CD4-positive, alpha-beta T cell treated with Interleukin-6 for 4 hours (primary cell): Measurements from ENCODE around the gene KCNK10.

ENCODE experiments used
- DNase-seq: peaks from one replicate; pipeline ENCODE4 v3.0.0-alpha.2; 2020; ENCODE audit warnings: mixed read lengths

KCNK10 gene

GRCh38 chr14:88225721-88226120, 97.3 kb downstream of the KCNK10 start:
- no peak for DNase-seq

GRCh38 chr14:88218119-88218915, 104.8 kb downstream of the KCNK10 start:
- DNase-seq = no peak

DNA sequence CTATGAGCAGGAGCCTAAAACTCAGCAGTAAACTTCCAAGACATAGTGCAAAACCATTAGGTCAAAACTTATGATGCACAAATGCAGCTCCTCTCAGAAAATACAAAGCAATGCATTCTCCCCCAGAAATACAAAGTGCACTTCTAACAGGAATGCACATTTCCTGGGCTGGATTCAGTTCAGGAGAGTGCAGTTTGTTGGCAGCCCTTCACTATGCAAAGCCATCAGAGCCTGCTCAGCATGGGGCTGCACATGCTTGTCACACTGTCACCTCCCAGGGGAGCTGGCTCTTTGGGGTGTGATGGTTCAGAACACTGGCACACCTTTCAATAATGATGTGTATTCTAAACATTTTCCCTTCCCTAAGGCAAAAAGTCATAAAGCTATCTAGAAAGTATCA, 110.4 kb downstream of the KCNK10 start:
- no peak for DNase-seq

DNA sequence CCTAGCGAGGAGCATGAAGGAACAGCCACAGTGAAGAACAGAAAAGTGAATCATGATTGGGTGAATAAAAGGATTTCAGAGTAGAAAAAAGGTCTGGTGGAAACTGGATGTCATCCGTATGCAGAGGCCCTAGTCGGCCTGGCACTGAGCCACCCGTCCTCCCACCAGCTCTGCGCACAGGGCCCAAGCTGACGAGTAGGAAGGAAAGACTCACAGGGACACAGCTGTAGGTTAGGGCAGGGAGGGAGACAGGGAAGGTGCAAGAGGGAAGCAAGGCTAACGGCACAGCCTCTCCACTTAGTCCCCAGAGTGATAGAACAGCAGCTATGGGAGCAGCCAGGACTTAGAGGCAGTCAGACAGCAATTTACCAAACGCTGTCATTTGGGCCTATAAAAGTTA, 112.6 kb downstream of the KCNK10 start:
- DNase-seq = no peak

- DNase-seq = no peak
Measured at GRCh38 chr14:88209273-88209672, 113.8 kb downstream of the KCNK10 start.

- no peak for DNase-seq
Measured at GRCh38 chr14:88208858-88209257, 114.2 kb downstream of the KCNK10 start.

DNA sequence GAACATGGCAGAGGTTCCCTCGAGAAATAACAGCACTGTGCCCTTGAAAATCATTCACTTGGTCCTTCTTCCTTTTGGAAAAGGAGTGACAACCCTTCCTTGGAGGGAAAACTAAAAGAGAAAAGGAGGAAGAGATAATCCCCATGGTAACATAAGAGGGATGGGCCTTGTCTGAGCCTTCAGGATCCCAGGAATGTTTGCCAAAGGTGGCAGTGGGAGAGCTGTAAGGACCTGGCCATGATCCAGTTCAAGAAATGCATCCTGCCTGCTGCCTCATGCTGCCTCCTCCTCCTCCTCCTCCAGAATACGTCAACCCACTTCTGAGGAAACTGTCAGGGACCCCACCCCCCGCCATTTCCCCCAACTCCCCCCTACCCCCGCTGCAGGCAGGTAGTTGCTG, 118.8 kb downstream of the KCNK10 start:
- DNase-seq = no peak

- no peak for DNase-seq
Measured at GRCh38 chr14:88203291-88203690, 119.8 kb downstream of the KCNK10 start.

DNA sequence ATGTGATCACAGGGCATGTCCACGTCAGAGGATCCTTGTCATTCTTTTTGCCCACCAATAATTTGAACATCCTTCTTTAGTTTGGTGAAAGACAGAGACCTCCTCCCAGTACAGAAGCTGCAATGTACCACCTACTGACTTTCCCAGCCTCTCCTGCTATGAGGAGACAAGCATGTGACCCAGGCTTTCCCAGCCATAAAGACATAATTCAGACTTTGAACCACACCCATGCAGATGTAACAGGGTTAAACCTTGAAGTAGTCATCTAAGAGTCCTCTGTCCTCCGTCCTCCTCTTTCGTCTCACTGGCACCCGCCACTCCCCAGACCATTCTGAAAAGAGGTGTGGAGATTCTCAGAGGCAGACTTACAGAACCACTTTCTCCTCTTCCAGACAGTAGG, 120.8 kb downstream of the KCNK10 start:
- DNase-seq = no peak

DNA sequence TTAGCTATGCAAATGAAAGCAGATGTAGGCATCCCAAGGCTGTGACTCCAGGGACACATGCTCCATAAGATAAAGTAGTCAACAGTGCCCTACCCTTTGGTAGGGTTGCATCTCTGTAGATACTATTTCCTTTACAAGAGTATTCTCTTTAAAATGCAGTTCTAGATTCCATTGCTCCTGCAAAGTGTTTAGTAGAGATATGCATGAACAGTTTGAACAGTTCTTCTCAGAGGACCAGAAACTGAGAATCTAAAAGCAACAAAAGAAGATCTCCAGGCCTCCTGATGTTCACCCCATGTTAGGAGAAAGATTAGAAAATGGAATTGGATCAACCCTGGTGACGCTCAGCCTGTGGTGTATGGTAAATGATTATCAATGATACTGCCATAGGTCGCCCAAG, 121.2 kb downstream of the KCNK10 start:
- no peak for DNase-seq

DNA sequence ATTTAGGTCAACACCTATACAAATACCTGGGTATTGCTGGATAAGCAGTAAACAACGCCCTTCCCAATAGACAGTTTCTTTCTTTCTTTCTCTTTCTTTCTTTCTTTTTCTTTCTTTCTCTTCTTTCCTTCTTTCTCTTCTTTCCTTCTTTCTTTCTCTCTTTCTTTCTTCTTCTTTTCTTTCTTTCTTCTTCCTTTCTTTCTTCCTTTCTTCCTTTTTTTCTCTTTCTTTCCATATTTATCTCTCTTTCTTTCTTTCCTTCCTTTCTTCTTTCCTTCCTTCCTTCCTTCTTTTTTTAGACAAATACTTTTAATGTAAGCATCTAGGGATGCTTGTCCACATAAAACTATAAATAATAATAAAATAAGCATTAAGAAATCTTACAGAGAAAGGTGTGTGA, 123.2 kb downstream of the KCNK10 start:
- no peak for DNase-seq

- no peak for DNase-seq
Measured at GRCh38 chr14:88198446-88198845, 124.6 kb downstream of the KCNK10 start.

- no peak for DNase-seq
Measured at GRCh38 chr14:88196925-88197324, 126.1 kb downstream of the KCNK10 start.

DNA sequence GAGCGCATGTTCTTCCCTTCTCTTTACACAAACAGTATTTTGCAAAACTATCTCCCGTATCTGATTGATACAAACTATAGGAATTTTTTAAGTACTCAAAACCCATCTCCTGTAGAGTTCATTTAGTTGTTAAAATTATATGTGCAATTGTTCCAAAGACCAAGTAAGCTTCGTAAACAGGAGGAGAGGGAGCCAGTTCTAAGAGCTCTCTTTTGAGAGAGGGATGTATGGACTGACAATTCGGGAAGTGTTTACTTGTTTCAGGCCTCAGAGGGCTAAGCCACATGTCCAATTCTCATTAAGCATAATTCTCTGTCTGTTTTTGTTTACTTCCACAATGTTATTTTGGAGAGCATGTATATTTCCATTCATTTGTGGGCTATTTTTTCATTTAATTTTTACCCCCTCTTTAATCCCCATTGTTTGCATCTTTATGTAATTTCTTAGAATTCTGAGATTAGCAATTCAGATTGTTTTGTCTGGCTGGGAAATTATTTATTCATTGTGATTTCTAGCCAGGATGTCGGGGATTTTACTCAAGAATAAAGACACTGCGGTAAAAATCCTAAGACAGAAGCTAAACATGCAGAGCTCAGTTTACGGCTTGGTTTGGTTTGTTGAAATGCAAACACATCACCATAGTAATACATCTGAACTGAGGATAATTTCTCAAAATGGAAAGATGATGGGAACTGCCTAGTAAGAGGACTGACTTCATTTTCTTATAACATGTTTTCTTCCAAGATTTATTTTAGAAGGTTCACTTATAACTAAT, 126.8 kb downstream of the KCNK10 start:
- DNase-seq = no peak

DNA sequence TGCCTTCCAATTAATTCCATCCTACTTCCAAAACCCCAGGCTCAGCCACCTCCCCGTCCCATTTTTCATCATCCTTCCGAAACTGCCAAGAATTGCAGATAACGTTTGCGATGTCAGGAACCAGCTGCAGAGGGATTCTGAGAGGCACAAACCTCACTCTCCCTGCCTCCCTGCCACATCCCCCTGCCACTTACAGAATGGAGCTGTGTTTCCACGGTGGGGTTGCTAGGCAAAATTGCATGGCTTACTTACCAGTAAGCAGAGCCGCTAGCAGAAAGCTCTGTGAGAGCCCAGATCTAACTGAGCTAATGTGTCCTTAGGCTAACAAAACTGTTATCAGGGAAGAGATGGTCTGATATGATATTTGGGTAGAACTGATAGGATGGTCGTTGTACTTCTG, 127.4 kb downstream of the KCNK10 start:
- DNase-seq = no peak

GRCh38 chr14:88194531-88194930, 128.5 kb downstream of the KCNK10 start:
- DNase-seq = no peak

- no peak for DNase-seq
Measured at GRCh38 chr14:88191605-88192004, 131.5 kb downstream of the KCNK10 start.

GRCh38 chr14:88189417-88190191, 133.5 kb downstream of the KCNK10 start:
- peak; percentile 49 for DNase-seq

- DNase-seq = no peak
Measured at GRCh38 chr14:88188745-88189416, 134.2 kb downstream of the KCNK10 start.

GRCh38 chr14:88185843-88186242, 137.2 kb downstream of the KCNK10 start:
- no peak for DNase-seq

DNA sequence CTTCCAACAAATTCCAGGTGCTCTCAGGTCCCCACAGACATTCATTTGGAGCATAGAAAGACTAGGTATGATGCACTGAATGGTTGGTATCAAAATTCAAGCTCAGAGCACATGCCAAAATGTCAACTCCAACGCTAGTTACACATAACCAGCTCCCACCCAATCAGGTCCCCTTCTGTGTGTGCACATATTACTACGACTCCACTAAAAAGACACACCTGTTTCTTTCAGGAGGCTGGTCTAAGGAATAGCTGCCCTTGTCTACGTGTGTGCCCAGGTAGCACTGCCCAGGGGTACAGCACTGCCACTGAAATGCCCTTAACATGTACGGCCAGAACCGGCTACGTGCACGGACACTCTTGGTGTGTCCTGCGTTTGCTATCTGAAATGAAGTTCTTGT, 138.1 kb downstream of the KCNK10 start:
- no peak for DNase-seq

- no peak for DNase-seq
Measured at GRCh38 chr14:88181072-88181471, 142.0 kb downstream of the KCNK10 start.

DNA sequence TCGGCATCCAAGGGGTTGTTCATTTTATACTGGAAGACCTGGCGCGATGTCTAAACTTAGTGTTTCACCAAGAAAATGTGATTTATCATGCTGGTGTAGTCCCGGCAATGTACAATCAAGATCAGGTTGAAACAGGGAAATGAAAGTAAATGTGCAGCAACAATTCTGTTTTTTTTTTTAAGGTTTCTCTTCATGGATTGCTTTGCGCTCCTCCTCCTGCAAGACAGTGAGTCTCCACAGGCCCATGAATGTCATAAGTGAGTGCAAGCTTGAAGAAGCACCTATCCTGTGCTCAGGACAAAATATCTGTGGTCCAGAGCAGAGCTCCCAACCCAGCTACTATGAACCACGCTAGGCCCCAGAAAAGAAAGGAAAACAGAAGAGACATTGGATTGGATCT, 143.4 kb downstream of the KCNK10 start:
- DNase-seq = no peak
